ENCODE data around the gene EEF2KMT.
"Not testable (repeated sequence)": the region's sequence is repeated elsewhere in the genome, so short reads cannot be mapped to it uniquely, and the experiment has no call there.

GRCh38 chr16:5093746-5094145 is 3.8 kb downstream of the EEF2KMT start:
- TF ChIP-seq, protein P1, sequence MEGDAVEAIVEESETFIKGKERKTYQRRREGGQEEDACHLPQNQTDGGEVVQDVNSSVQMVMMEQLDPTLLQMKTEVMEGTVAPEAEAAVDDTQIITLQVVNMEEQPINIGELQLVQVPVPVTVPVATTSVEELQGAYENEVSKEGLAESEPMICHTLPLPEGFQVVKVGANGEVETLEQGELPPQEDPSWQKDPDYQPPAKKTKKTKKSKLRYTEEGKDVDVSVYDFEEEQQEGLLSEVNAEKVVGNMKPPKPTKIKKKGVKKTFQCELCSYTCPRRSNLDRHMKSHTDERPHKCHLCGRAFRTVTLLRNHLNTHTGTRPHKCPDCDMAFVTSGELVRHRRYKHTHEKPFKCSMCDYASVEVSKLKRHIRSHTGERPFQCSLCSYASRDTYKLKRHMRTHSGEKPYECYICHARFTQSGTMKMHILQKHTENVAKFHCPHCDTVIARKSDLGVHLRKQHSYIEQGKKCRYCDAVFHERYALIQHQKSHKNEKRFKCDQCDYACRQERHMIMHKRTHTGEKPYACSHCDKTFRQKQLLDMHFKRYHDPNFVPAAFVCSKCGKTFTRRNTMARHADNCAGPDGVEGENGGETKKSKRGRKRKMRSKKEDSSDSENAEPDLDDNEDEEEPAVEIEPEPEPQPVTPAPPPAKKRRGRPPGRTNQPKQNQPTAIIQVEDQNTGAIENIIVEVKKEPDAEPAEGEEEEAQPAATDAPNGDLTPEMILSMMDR (IDR thresholded peaks at IDR 0.05), result not testable (repeated sequence)
- TF ChIP-seq EP300, POLR2A, POLR2AphosphoS5 (IDR thresholded peaks at IDR 0.05): not testable (repeated sequence)

Measured in upper lobe of left lung (tissue), 4 donors.